ENCODE measurements around the gene SCAANT1.

The SCAANT1 gene

GRCh38 chr3:63918321-63918720, 6.1 kb upstream of the SCAANT1 start:
- H3K36me3 ChIP-seq (ENCODE audit: control insufficient read depth in 1 of 2, insufficient read depth in 2 of 2, low read depth in 1 of 2, low read length in 2 of 2) = peaks cover 11 to 76% of the 10 kb centered on the region in 2 experiments
- H3K9ac ChIP-seq (ENCODE audit: low read length) = peak overlapping the region; percentile 23
- no peak overlapping the region for H3K4ac ChIP-seq (ENCODE audit: low read depth in 1 of 2, low read length in 2 of 2)
- H2BK15ac ChIP-seq (ENCODE audit: low read depth, poor library complexity, severe bottlenecking) = no peak overlapping the region
- H3K18ac ChIP-seq (ENCODE audit: low read depth in 1 of 2, low read length in 2 of 2) = no peak overlapping the region
- H2AFZ ChIP-seq (ENCODE audit: low read depth, low read length) = no peak overlapping the region
- no peak overlapping the region for H3K14ac ChIP-seq (ENCODE audit: low read length in 2 of 2)
- no peak overlapping the region for H4K91ac ChIP-seq (ENCODE audit: low read length)
- H2BK5ac ChIP-seq (ENCODE audit: low read depth, low read length, poor library complexity, severe bottlenecking) = no peak overlapping the region
- no peak overlapping the region for H3K4me2 ChIP-seq (ENCODE audit: low read length, poor library complexity, severe bottlenecking)
- H2BK120ac ChIP-seq (ENCODE audit: low read depth, low read length) = no peak overlapping the region
- no peak overlapping the region for H2BK12ac ChIP-seq (ENCODE audit: low read length in 2 of 2)
- H2AK5ac ChIP-seq (ENCODE audit: low read length, severe bottlenecking) = no peak overlapping the region
- no peak for DNase-seq
- peaks cover 42% of the 10 kb centered on the region for H3K79me1 ChIP-seq (replicated peaks; ENCODE audit: low read length, poor library complexity, severe bottlenecking)
- H3K27me3 ChIP-seq (ENCODE audit: control insufficient read depth in 1 of 2, insufficient read depth in 1 of 2, low read length in 2 of 2) = no peaks in the 10 kb centered on the region
- H3K23ac ChIP-seq (ENCODE audit: low read length in 2 of 2) = no peak overlapping the region
- no peak overlapping the region for H3K4me3 ChIP-seq (ENCODE audit: insufficient read depth in 1 of 2, low read depth in 1 of 2, low read length in 2 of 2)
- H3K27ac ChIP-seq (ENCODE audit: low read length, poor library complexity, severe bottlenecking) = no peak overlapping the region
- H3K4me1 ChIP-seq (ENCODE audit: control insufficient read depth, insufficient read depth, low read depth, low read length) = peaks cover 3% of the 10 kb centered on the region
- no peaks in the 10 kb centered on the region for H3K9me3 ChIP-seq (ENCODE audit: control insufficient read depth, low read length)
- H4K8ac ChIP-seq (ENCODE audit: low read length) = no peak overlapping the region

- no peak overlapping the region for H3K4me3 ChIP-seq (ENCODE audit: insufficient read depth in 1 of 2, low read depth in 1 of 2, low read length in 2 of 2)
- no peak overlapping the region for H4K91ac ChIP-seq (ENCODE audit: low read length)
- peaks cover 6% of the 10 kb centered on the region for H3K4me1 ChIP-seq (ENCODE audit: control insufficient read depth, insufficient read depth, low read depth, low read length)
- H2BK15ac ChIP-seq (ENCODE audit: low read depth, poor library complexity, severe bottlenecking) = no peak overlapping the region
- H2AFZ ChIP-seq (ENCODE audit: low read depth, low read length) = no peak overlapping the region
- H2BK5ac ChIP-seq (ENCODE audit: low read depth, low read length, poor library complexity, severe bottlenecking) = no peak overlapping the region
- H3K23ac ChIP-seq (ENCODE audit: low read length in 2 of 2) = no peak overlapping the region
- H2BK120ac ChIP-seq (ENCODE audit: low read depth, low read length) = no peak overlapping the region
- H3K4ac ChIP-seq (ENCODE audit: low read depth in 1 of 2, low read length in 2 of 2) = no peak overlapping the region
- WGBS = 94% methylated on average over 5 of the region's 5 CpGs
- peaks cover 25% of the 10 kb centered on the region for H3K79me1 ChIP-seq (replicated peaks; ENCODE audit: low read length, poor library complexity, severe bottlenecking)
- H2AK5ac ChIP-seq (ENCODE audit: low read length, severe bottlenecking) = no peak overlapping the region
- peaks cover 10 to 42% of the 10 kb centered on the region in 2 experiments for H3K36me3 ChIP-seq (ENCODE audit: control insufficient read depth in 1 of 2, insufficient read depth in 2 of 2, low read depth in 1 of 2, low read length in 2 of 2)
- H2BK12ac ChIP-seq (ENCODE audit: low read length in 2 of 2) = no peak overlapping the region
- H3K27me3 ChIP-seq (ENCODE audit: control insufficient read depth in 1 of 2, insufficient read depth in 1 of 2, low read length in 2 of 2) = no peaks in the 10 kb centered on the region
- no peaks in the 10 kb centered on the region for H3K9me3 ChIP-seq (ENCODE audit: control insufficient read depth, low read length)
- no peak overlapping the region for H3K14ac ChIP-seq (ENCODE audit: low read length in 2 of 2)
- no peak overlapping the region for H3K27ac ChIP-seq (ENCODE audit: low read length, poor library complexity, severe bottlenecking)
- no peak overlapping the region for H4K8ac ChIP-seq (ENCODE audit: low read length)
- DNase-seq = peak; percentile 37
- no peak overlapping the region for H3K4me2 ChIP-seq (ENCODE audit: low read length, poor library complexity, severe bottlenecking)
- H3K9ac ChIP-seq (ENCODE audit: low read length) = peak overlapping the region; percentile 92
- H3K18ac ChIP-seq (ENCODE audit: low read depth in 1 of 2, low read length in 2 of 2) = no peak overlapping the region
Measured at GRCh38 chr3:63914312-63914711, 2.1 kb upstream of the SCAANT1 start.

GRCh38 chr3:63912768-63913588, 795 bp upstream of the SCAANT1 start:
- Histone ChIP-seq H3K9ac (ENCODE audit: low read length) (peak overlapping the region; percentile 92), H2BK5ac (ENCODE audit: low read depth, low read length, poor library complexity, severe bottlenecking) (no peak overlapping the region), H3K4me3 (ENCODE audit: insufficient read depth in 1 of 2, low read depth in 1 of 2, low read length in 2 of 2) (peak overlapping the region; percentile 85 to 87), H3K27ac (ENCODE audit: low read length, poor library complexity, severe bottlenecking) (peak overlapping the region; percentile 27), H3K9me3 (ENCODE audit: control insufficient read depth, low read length) (no peaks in the 10 kb centered on the region), H3K36me3 (ENCODE audit: control insufficient read depth in 1 of 2, insufficient read depth in 2 of 2, low read depth in 1 of 2, low read length in 2 of 2) (peaks cover 8 to 33% of the 10 kb centered on the region in 2 experiments), H3K79me1 (replicated peaks; ENCODE audit: low read length, poor library complexity, severe bottlenecking) (peaks cover 19% of the 10 kb centered on the region), H2BK12ac (ENCODE audit: low read length in 2 of 2) (peak overlapping the region in 1 of 2 experiments; percentile 63), H2AFZ (ENCODE audit: low read depth, low read length) (peak overlapping the region; percentile 75), H3K27me3 (ENCODE audit: control insufficient read depth in 1 of 2, insufficient read depth in 1 of 2, low read length in 2 of 2) (no peaks in the 10 kb centered on the region), H3K18ac (ENCODE audit: low read depth in 1 of 2, low read length in 2 of 2) (peak overlapping the region; percentile 82 to 95), H2BK15ac (ENCODE audit: low read depth, poor library complexity, severe bottlenecking) (no peak overlapping the region), H2BK120ac (ENCODE audit: low read depth, low read length) (no peak overlapping the region), H4K91ac (ENCODE audit: low read length) (peak overlapping the region; percentile 77), H4K8ac (ENCODE audit: low read length) (no peak overlapping the region), H3K14ac (ENCODE audit: low read length in 2 of 2) (peak overlapping the region in 1 of 2 experiments; percentile 97), H3K4me1 (ENCODE audit: control insufficient read depth, insufficient read depth, low read depth, low read length) (peaks cover 4% of the 10 kb centered on the region), H3K4ac (ENCODE audit: low read depth in 1 of 2, low read length in 2 of 2) (peak overlapping the region in 1 of 2 experiments; percentile 86), H3K23ac (ENCODE audit: low read length in 2 of 2) (peak overlapping the region in 1 of 2 experiments; percentile 97), H3K4me2 (ENCODE audit: low read length, poor library complexity, severe bottlenecking) (peak overlapping the region; percentile 80), H2AK5ac (ENCODE audit: low read length, severe bottlenecking) (no peak overlapping the region)
- peak; percentile 84 for DNase-seq
- 3% methylated on average over 22 of the region's 46 CpGs for WGBS

GRCh38 chr3:63911509-63911872, 692 bp downstream of the SCAANT1 start:
- Histone ChIP-seq H2BK15ac (ENCODE audit: low read depth, poor library complexity, severe bottlenecking) (no peak overlapping the region), H3K4me3 (ENCODE audit: insufficient read depth in 1 of 2, low read depth in 1 of 2, low read length in 2 of 2) (peak overlapping the region; percentile 86 to 87), H3K14ac (ENCODE audit: low read length in 2 of 2) (peak overlapping the region in 1 of 2 experiments; percentile 59), H2BK120ac (ENCODE audit: low read depth, low read length) (no peak overlapping the region), H2BK12ac (ENCODE audit: low read length in 2 of 2) (peak overlapping the region in 1 of 2 experiments; percentile 12), H3K27ac (ENCODE audit: low read length, poor library complexity, severe bottlenecking) (peak overlapping the region; percentile 5), H3K36me3 (ENCODE audit: control insufficient read depth in 1 of 2, insufficient read depth in 2 of 2, low read depth in 1 of 2, low read length in 2 of 2) (peaks cover 4 to 18% of the 10 kb centered on the region in 2 experiments), H3K23ac (ENCODE audit: low read length in 2 of 2) (no peak overlapping the region), H3K9ac (ENCODE audit: low read length) (peak overlapping the region; percentile 92), H3K27me3 (ENCODE audit: control insufficient read depth in 1 of 2, insufficient read depth in 1 of 2, low read length in 2 of 2) (no peaks in the 10 kb centered on the region), H3K9me3 (ENCODE audit: control insufficient read depth, low read length) (no peaks in the 10 kb centered on the region), H3K4ac (ENCODE audit: low read depth in 1 of 2, low read length in 2 of 2) (peak overlapping the region; percentile 68 to 71), H3K4me1 (ENCODE audit: control insufficient read depth, insufficient read depth, low read depth, low read length) (peaks cover 4% of the 10 kb centered on the region), H2BK5ac (ENCODE audit: low read depth, low read length, poor library complexity, severe bottlenecking) (no peak overlapping the region), H3K79me1 (replicated peaks; ENCODE audit: low read length, poor library complexity, severe bottlenecking) (peaks cover 21% of the 10 kb centered on the region), H4K8ac (ENCODE audit: low read length) (peak overlapping the region; percentile 88), H2AK5ac (ENCODE audit: low read length, severe bottlenecking) (no peak overlapping the region), H4K91ac (ENCODE audit: low read length) (peak overlapping the region; percentile 93), H3K18ac (ENCODE audit: low read depth in 1 of 2, low read length in 2 of 2) (peak overlapping the region; percentile 80 to 89), H2AFZ (ENCODE audit: low read depth, low read length) (no peak overlapping the region), H3K4me2 (ENCODE audit: low read length, poor library complexity, severe bottlenecking) (peak overlapping the region; percentile 99)
- WGBS = 3% methylated on average over 18 of the region's 18 CpGs
- no peak for DNase-seq

All from mesenchymal stem cell (in vitro differentiated cells and primary cell).